HCT116 (cell line): Measurements from ENCODE around the gene CAMK1D. TPM values are rescaled to one million over a fixed set of nuclear protein-coding genes. Genes with fewer than 3 reads are reported as not detected.

Experiments
- ATAC-seq: fragments of 200-7000 bp; cut with Tn5 transposase; 2 replicates; pipeline ENCODE4 v1.9.1; 2020; ENCODE audit warnings: mild to moderate bottlenecking, moderate library complexity
- BruUV-seq: library from RNA; stranded (reverse); fragments of 400-500 nt; replicated peaks from 2 replicates; lab custom pipeline; 2021; lab: Mats Ljungman, UMichigan
- CTCF ChIA-PET: fragments of 300-600 bp; sonication (Branson Sonifier 250); formaldehyde crosslinking; loops from one replicate; lab custom pipeline; 2021; ENCODE audit warnings: antibody characterized with exemption; lab: Charles Lee
- POLR2A ChIA-PET: fragments of 300-600, 350-600 bp; sonication (Branson Sonifier 250); formaldehyde crosslinking; loops from one replicate; lab custom pipeline; 2021; ENCODE audit warnings: antibody characterized with exemption; lab: Charles Lee
- RAD21 ChIA-PET, 2 experiments: fragments of 300-600 bp; sonication (Branson Sonifier 250); formaldehyde crosslinking; loops; one replicate each; lab custom pipeline; 2023; ENCODE audit warnings: low total read pairs in 2 of 2; ENCODE audit not compliant: uncharacterized antibody in 2 of 2, unreplicated experiment in 2 of 2, low non-redundant PET in 1 of 2; lab: Charles Lee
- DNase-seq: peaks from one replicate; pipeline ENCODE4 v3.0.0-alpha.2; 2010; ENCODE audit warnings: low read depth, low spot score
- H2AFZ ChIP-seq: fragments of 200-600 bp; shearing (Covaris generic), sonication (generic); 2 replicates; pipeline ENCODE4 v1.6.1; 2017; ENCODE audit warnings: low read depth, mixed run types, mixed read lengths, antibody characterized with exemption, low read length; ENCODE audit not compliant: poor library complexity, severe bottlenecking
- H3K27ac ChIP-seq: 2 replicates; pipeline ENCODE4 v1.5.1; 2012; ENCODE audit warnings: low read depth, low read length
- H3K27me3 ChIP-seq: fragments of 200-600 bp; sonication (generic); 2 replicates; pipeline ENCODE4 v1.6.1; 2016; ENCODE audit warnings: mixed run types, low read length, mixed read lengths; ENCODE audit not compliant: insufficient read depth
- H3K36me3 ChIP-seq, 2 experiments: fragments of 200-500 bp in 1 of 2; fragments of 200-600 bp in 1 of 2; sonication (Bioruptor generic) in 1 of 2; sonication (generic) in 1 of 2; 2 replicates each; pipeline versions ENCODE4 v1.5.1 to v1.6.1; 2014 to 2016; ENCODE audit warnings: low read length in 2 of 2, inconsistent platforms in 1 of 2, mixed read lengths in 1 of 2, mixed run types in 1 of 2; ENCODE audit not compliant: insufficient read depth in 2 of 2, control insufficient read depth in 1 of 2
- H3K4me1 ChIP-seq, 2 experiments: fragments of 200-600 bp in 1 of 2; sonication (generic) in 1 of 2; 2 replicates each; pipeline versions ENCODE4 v1.5.1 to v1.6.1; 2012 to 2017; ENCODE audit warnings: low read length in 2 of 2, inconsistent platforms in 1 of 2, mild to moderate bottlenecking in 1 of 2, mixed read lengths in 1 of 2, mixed run types in 1 of 2, moderate library complexity in 1 of 2; ENCODE audit not compliant: insufficient read depth in 2 of 2, control insufficient read depth in 1 of 2
- H3K4me2 ChIP-seq: fragments of 200-600 bp; sonication (generic); 2 replicates; pipeline ENCODE4 v1.6.1; 2017; ENCODE audit warnings: mixed run types, low read length, mixed read lengths
- H3K4me3 ChIP-seq, 2 experiments: fragments of 200-600 bp in 1 of 2; sonication (generic) in 1 of 2; replicated peaks in 1 of 2; 2 replicates each; pipeline ENCODE4 v1.5.1; 2011 to 2016; ENCODE audit warnings: low read length in 2 of 2, control low read depth in 1 of 2, low read depth in 1 of 2, mild to moderate bottlenecking in 1 of 2, mixed read lengths in 1 of 2, mixed run types in 1 of 2
- H3K79me2 ChIP-seq: fragments of 200-600 bp; sonication (generic); 2 replicates; pipeline ENCODE4 v1.6.1; 2017; ENCODE audit warnings: mild to moderate bottlenecking, mixed run types, low read length, moderate library complexity, mixed read lengths; ENCODE audit not compliant: insufficient read depth
- H3K9ac ChIP-seq: fragments of 200-600 bp; sonication (generic); 2 replicates; pipeline ENCODE4 v1.6.1; 2016; ENCODE audit warnings: low read length, mixed read lengths
- H3K9me2 ChIP-seq: fragments of 200-600 bp; sonication (generic), shearing (Covaris generic); 2 replicates; pipeline ENCODE4 v1.6.1; 2017; ENCODE audit warnings: mixed run types, mild to moderate bottlenecking, moderate library complexity; ENCODE audit not compliant: insufficient read depth
- H3K9me3 ChIP-seq, 2 experiments: fragments of 200-500 bp in 1 of 2; fragments of 200-600 bp in 1 of 2; sonication (Bioruptor generic) in 1 of 2; sonication (generic) in 1 of 2; 2 replicates each; pipeline ENCODE4 v1.6.1; 2014 to 2017; ENCODE audit warnings: low read length in 2 of 2, mixed read lengths in 2 of 2, inconsistent platforms in 1 of 2, low read depth in 1 of 2, mild to moderate bottlenecking in 1 of 2, mixed run types in 1 of 2, moderate library complexity in 1 of 2; ENCODE audit not compliant: control insufficient read depth in 1 of 2, insufficient read depth in 1 of 2
- H4K20me1 ChIP-seq: fragments of 200-600 bp; sonication (generic), shearing (Covaris generic); 2 replicates; pipeline ENCODE4 v1.6.1; 2017; ENCODE audit warnings: mixed run types, mild to moderate bottlenecking, moderate library complexity; ENCODE audit not compliant: insufficient read depth
- EGR1 ChIP-seq: IDR thresholded peaks from 2 replicates; pipeline ENCODE4 v1.6.1; 2012; ENCODE audit warnings: low read depth
- EZH2 ChIP-seq: fragments of 200-600 bp; sonication (generic); IDR thresholded peaks from 2 replicates; pipeline ENCODE4 v1.6.1; 2017; ENCODE audit warnings: antibody characterized with exemption, mixed run types
- EZH2phosphoT487 ChIP-seq: fragments of 200-600 bp; IDR thresholded peaks from 2 replicates; pipeline ENCODE4 v1.6.1; 2018; ENCODE audit warnings: antibody characterized with exemption, borderline replicate concordance
- POLR2A ChIP-seq: IDR thresholded peaks from 2 replicates; pipeline ENCODE4 v1.7.0; 2011; ENCODE audit warnings: borderline replicate concordance; ENCODE audit not compliant: insufficient read depth, insufficient read length; ENCODE audit errors: extremely low read depth
- POLR2AphosphoS5 ChIP-seq: IDR thresholded peaks from 2 replicates; pipeline ENCODE4 v1.6.1; 2011; ENCODE audit warnings: mild to moderate bottlenecking, low read depth, low read length, moderate library complexity
- RAD21 ChIP-seq: IDR thresholded peaks from 2 replicates; pipeline ENCODE4 v1.6.1; 2012; ENCODE audit warnings: low read depth, mild to moderate bottlenecking
- SIN3A ChIP-seq: IDR thresholded peaks from 2 replicates; pipeline ENCODE4 v1.6.1; 2012; ENCODE audit warnings: low read depth
- SP1 ChIP-seq: IDR thresholded peaks from 2 replicates; pipeline ENCODE4 v1.6.1; 2012; ENCODE audit warnings: low read depth
- TCF7L2 ChIP-seq: IDR thresholded peaks from 2 replicates; pipeline ENCODE4 v1.7.0; 2011; ENCODE audit warnings: borderline replicate concordance, inconsistent platforms; ENCODE audit not compliant: insufficient read depth, insufficient read length; ENCODE audit errors: extremely low read depth
- YY1 ChIP-seq: IDR thresholded peaks from 2 replicates; pipeline ENCODE4 v1.6.1; 2011; ENCODE audit warnings: low read length, low read depth, moderate library complexity, mild to moderate bottlenecking; ENCODE audit not compliant: insufficient replicate concordance; ENCODE audit errors: extremely low read depth
- ZFX ChIP-seq: fragments of 450-650 bp; IDR thresholded peaks from 2 replicates; pipeline ENCODE4 v1.6.1; 2017
- ZNF274 ChIP-seq: fragments of 200-500 bp; sonication (Bioruptor generic); IDR thresholded peaks from 2 replicates; pipeline ENCODE4 v1.6.1; 2014; ENCODE audit warnings: mild to moderate bottlenecking, low read depth, low read length, inconsistent platforms
- intact Hi-C: fragments of 100-400 bp; cut with micrococcal nuclease; formaldehyde crosslinking; loops from 2 replicates; pipeline ENCODE4 v1.10.0; 2022
- total RNA-seq: library from RNA; stranded (reverse); gene quantifications from one replicate; pipeline ENCODE4 v1.2.1, GENCODE V29; 2021; ENCODE audit not compliant: unreplicated experiment
- TF ChIP-seq, protein P1 (sequence below): IDR thresholded peaks from 2 replicates; pipeline ENCODE4 v1.6.1; 2012; ENCODE audit warnings: low read depth
- TF ChIP-seq, protein P2 (sequence below), 3 experiments: fragments of 200-600 bp in 1 of 3; sonication (generic) in 1 of 3; IDR thresholded peaks in 2 of 3; conservative IDR thresholded peaks in 1 of 3; 2 replicates each; pipeline ENCODE4 v1.5.1; 2012 to 2017; ENCODE audit warnings: low read depth in 2 of 3, low read length in 2 of 3, antibody characterized with exemption in 1 of 3, borderline replicate concordance in 1 of 3, control low read depth in 1 of 3, mild to moderate bottlenecking in 1 of 3, mixed read lengths in 1 of 3, mixed run types in 1 of 3, moderate library complexity in 1 of 3; ENCODE audit not compliant: insufficient read depth in 1 of 3
- TF ChIP-seq, protein P3 (sequence below): IDR thresholded peaks from 2 replicates; pipeline ENCODE4 v1.6.1; 2012
- TF ChIP-seq, protein P4 (sequence below): IDR thresholded peaks from 2 replicates; pipeline ENCODE4 v1.6.1; 2011; ENCODE audit warnings: mild to moderate bottlenecking, low read length, moderate library complexity; ENCODE audit not compliant: insufficient replicate concordance; ENCODE audit errors: extremely low read depth
- TF ChIP-seq, protein P5 (sequence below): IDR thresholded peaks from 2 replicates; pipeline ENCODE4 v1.6.1; 2012

Gene CAMK1D
- total RNA-seq, 1 experiment from 2014 or later = 9.6 TPM

DNA sequence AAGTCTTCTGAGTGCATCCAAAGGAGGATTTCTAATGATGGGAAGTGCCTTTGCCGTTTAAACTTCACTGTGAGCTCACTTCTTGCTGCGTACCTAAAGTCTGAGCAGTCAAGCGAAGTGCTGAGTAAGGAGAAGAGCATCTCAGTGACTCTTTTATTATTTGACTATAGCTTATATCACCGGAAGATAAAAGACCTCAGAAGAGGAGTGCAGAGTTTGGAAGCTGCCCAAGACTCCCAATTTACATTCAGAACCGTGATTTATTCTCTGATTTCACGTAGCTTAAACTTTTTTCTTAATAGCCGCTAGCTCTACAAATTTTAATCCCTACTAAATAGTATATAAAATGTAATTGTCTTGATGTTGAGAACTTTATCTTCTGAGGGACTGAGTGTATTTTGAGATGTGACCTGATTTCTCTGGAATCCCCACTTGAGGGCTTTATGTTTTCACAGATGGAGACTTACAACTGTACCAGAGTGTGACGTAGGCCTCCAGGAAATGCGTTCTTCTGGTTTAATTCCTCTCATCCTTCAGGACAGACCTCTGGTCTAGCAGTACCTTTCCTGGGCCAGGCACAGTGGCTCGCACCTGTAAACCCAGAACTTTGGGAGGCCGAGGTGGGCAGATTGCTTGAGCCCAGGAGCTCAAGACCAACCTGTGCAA lies 51.1 kb downstream of the CAMK1D start:
- no peak for ATAC-seq
- Histone ChIP-seq H4K20me1 (no peaks in the 10 kb centered on the region), H3K27ac (no peak overlapping the region), H3K27me3 (no peaks in the 10 kb centered on the region), H3K4me2 (no peak overlapping the region), H3K4me3 (no peak overlapping the region), H2AFZ (no peak overlapping the region), H3K9ac (no peak overlapping the region)
- ChIA-PET POLR2A (no interaction called here), RAD21 (no interaction called here), CTCF (no interaction called here)
- BruUV-seq = no TSS peak
- intact Hi-C loops = no loop called here
- TF ChIP-seq, protein P1, sequence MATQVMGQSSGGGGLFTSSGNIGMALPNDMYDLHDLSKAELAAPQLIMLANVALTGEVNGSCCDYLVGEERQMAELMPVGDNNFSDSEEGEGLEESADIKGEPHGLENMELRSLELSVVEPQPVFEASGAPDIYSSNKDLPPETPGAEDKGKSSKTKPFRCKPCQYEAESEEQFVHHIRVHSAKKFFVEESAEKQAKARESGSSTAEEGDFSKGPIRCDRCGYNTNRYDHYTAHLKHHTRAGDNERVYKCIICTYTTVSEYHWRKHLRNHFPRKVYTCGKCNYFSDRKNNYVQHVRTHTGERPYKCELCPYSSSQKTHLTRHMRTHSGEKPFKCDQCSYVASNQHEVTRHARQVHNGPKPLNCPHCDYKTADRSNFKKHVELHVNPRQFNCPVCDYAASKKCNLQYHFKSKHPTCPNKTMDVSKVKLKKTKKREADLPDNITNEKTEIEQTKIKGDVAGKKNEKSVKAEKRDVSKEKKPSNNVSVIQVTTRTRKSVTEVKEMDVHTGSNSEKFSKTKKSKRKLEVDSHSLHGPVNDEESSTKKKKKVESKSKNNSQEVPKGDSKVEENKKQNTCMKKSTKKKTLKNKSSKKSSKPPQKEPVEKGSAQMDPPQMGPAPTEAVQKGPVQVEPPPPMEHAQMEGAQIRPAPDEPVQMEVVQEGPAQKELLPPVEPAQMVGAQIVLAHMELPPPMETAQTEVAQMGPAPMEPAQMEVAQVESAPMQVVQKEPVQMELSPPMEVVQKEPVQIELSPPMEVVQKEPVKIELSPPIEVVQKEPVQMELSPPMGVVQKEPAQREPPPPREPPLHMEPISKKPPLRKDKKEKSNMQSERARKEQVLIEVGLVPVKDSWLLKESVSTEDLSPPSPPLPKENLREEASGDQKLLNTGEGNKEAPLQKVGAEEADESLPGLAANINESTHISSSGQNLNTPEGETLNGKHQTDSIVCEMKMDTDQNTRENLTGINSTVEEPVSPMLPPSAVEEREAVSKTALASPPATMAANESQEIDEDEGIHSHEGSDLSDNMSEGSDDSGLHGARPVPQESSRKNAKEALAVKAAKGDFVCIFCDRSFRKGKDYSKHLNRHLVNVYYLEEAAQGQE = no peak
- no peak for TF ChIP-seq YY1
- no peak for TF ChIP-seq RAD21
- TF ChIP-seq, protein P2, sequence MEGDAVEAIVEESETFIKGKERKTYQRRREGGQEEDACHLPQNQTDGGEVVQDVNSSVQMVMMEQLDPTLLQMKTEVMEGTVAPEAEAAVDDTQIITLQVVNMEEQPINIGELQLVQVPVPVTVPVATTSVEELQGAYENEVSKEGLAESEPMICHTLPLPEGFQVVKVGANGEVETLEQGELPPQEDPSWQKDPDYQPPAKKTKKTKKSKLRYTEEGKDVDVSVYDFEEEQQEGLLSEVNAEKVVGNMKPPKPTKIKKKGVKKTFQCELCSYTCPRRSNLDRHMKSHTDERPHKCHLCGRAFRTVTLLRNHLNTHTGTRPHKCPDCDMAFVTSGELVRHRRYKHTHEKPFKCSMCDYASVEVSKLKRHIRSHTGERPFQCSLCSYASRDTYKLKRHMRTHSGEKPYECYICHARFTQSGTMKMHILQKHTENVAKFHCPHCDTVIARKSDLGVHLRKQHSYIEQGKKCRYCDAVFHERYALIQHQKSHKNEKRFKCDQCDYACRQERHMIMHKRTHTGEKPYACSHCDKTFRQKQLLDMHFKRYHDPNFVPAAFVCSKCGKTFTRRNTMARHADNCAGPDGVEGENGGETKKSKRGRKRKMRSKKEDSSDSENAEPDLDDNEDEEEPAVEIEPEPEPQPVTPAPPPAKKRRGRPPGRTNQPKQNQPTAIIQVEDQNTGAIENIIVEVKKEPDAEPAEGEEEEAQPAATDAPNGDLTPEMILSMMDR (IDR thresholded peaks at IDR 0.05 in 2 of 3, conservative IDR thresholded peaks at IDR 0.05 in 1 of 3; ENCODE audit: borderline replicate concordance in 1 of 3, insufficient read depth in 1 of 3, low read depth in 2 of 3, low read length in 2 of 3) = no peak
- TF ChIP-seq POLR2A = no peak
- TF ChIP-seq ZFX = no peak
- TF ChIP-seq EGR1 = no peak
- no peak for TF ChIP-seq TCF7L2
- TF ChIP-seq, protein P3, sequence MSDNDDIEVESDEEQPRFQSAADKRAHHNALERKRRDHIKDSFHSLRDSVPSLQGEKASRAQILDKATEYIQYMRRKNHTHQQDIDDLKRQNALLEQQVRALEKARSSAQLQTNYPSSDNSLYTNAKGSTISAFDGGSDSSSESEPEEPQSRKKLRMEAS = no peak
- TF ChIP-seq, protein P4, sequence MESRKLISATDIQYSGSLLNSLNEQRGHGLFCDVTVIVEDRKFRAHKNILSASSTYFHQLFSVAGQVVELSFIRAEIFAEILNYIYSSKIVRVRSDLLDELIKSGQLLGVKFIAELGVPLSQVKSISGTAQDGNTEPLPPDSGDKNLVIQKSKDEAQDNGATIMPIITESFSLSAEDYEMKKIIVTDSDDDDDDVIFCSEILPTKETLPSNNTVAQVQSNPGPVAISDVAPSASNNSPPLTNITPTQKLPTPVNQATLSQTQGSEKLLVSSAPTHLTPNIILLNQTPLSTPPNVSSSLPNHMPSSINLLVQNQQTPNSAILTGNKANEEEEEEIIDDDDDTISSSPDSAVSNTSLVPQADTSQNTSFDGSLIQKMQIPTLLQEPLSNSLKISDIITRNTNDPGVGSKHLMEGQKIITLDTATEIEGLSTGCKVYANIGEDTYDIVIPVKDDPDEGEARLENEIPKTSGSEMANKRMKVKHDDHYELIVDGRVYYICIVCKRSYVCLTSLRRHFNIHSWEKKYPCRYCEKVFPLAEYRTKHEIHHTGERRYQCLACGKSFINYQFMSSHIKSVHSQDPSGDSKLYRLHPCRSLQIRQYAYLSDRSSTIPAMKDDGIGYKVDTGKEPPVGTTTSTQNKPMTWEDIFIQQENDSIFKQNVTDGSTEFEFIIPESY = no peak
- TF ChIP-seq ZNF274 = no peak
- TF ChIP-seq, protein P5, sequence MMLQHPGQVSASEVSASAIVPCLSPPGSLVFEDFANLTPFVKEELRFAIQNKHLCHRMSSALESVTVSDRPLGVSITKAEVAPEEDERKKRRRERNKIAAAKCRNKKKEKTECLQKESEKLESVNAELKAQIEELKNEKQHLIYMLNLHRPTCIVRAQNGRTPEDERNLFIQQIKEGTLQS = no peak
- TF ChIP-seq EZH2phosphoT487 = no peak
- TF ChIP-seq SP1 = no peak
- TF ChIP-seq SIN3A = no peak
- no peak for TF ChIP-seq POLR2AphosphoS5
- TF ChIP-seq EZH2 = no peak
- TF ChIP-seq, all 23 proteins: peak for 0
- Histone ChIP-seq H3K9me2 (no peaks in the 10 kb centered on the region), H3K79me2 (no peaks in the 10 kb centered on the region), H3K4me1 (no peaks in the 10 kb centered on the region), H3K36me3 (no peaks in the 10 kb centered on the region), H3K9me3 (no peaks in the 10 kb centered on the region)
- no peak for DNase-seq
